A549 (cell line): ENCODE results near the gene PARP12.

Source experiments
- CEBPB ChIP-seq, 2 experiments: fragments of >200 bp in 1 of 2; sonication (Bioruptor Twin) in 1 of 2; formaldehyde crosslinking in 1 of 2; IDR thresholded peaks; 2 replicates each; pipeline ENCODE4 v1.6.1; 2012 to 2016
- CTCF ChIP-seq: fragments of >200 bp; sonication (Bioruptor Twin); formaldehyde crosslinking; IDR thresholded peaks from 3 replicates; pipeline ENCODE4 v1.5.1; 2016
- EP300 ChIP-seq, 2 experiments: fragments of >200 bp; sonication (Bioruptor Twin); formaldehyde crosslinking; IDR thresholded peaks; 2 replicates in 1 of 2; 3 replicates in 1 of 2; pipeline ENCODE4 v1.6.1; 2016 to 2017
- JUN ChIP-seq, 2 experiments: fragments of >200 bp; sonication (Bioruptor Twin); formaldehyde crosslinking; IDR thresholded peaks; 2 replicates in 1 of 2; 3 replicates in 1 of 2; pipeline ENCODE4 v1.6.1; 2016 to 2017
- JUNB ChIP-seq: fragments of >200 bp; sonication (Bioruptor Twin); formaldehyde crosslinking; IDR thresholded peaks from 2 replicates; pipeline ENCODE4 v1.6.1; 2016
- MAFK ChIP-seq: fragments of 450-650 bp; IDR thresholded peaks from 2 replicates; pipeline ENCODE4 v1.6.1; 2014; ENCODE audit not compliant: partially characterized antibody
- NPAS2 ChIP-seq: fragments of 250-450 bp; sonication (Bioruptor Pico); IDR thresholded peaks from 2 replicates; pipeline ENCODE4 v1.8.0; 2022; ENCODE audit warnings: mild to moderate bottlenecking, moderate library complexity, borderline replicate concordance
- POLR2AphosphoS2 ChIP-seq: conservative IDR thresholded peaks from 2 replicates; pipeline ENCODE4 v1.6.1; 2012; ENCODE audit warnings: low read length, improper control_type of control experiment, inconsistent platforms
- RCOR1 ChIP-seq: fragments of 150-350 bp; IDR thresholded peaks from 2 replicates; pipeline ENCODE4 v1.6.1; 2014; ENCODE audit warnings: antibody characterized with exemption, low read length, low read depth
- RFX5 ChIP-seq: fragments of 450-650 bp; IDR thresholded peaks from 2 replicates; pipeline ENCODE4 v1.7.1; 2014; ENCODE audit warnings: antibody characterized with exemption, mild to moderate bottlenecking, moderate library complexity
- USF2 ChIP-seq: fragments of 450-650 bp; IDR thresholded peaks from 2 replicates; pipeline ENCODE4 v1.6.1; 2014; ENCODE audit warnings: antibody characterized with exemption
- TF ChIP-seq, protein P1 (sequence below): fragments of 250-450 bp; sonication (Bioruptor Pico); IDR thresholded peaks from 2 replicates; pipeline ENCODE4 v1.5.0; 2020; ENCODE audit warnings: low read depth, mild to moderate bottlenecking, moderate library complexity
- TF ChIP-seq, protein P2 (sequence below): fragments of 250-450 bp; sonication (Bioruptor Pico); IDR thresholded peaks from 2 replicates; pipeline ENCODE4 v1.5.0; 2021; ENCODE audit warnings: mild to moderate bottlenecking, moderate library complexity, borderline replicate concordance
- TF ChIP-seq, protein P3 (sequence below): fragments of 200-600 bp; sonication (generic); IDR thresholded peaks from 2 replicates; pipeline ENCODE4 v1.6.1; 2016; ENCODE audit warnings: antibody characterized with exemption, mild to moderate bottlenecking, moderate library complexity

DNA sequence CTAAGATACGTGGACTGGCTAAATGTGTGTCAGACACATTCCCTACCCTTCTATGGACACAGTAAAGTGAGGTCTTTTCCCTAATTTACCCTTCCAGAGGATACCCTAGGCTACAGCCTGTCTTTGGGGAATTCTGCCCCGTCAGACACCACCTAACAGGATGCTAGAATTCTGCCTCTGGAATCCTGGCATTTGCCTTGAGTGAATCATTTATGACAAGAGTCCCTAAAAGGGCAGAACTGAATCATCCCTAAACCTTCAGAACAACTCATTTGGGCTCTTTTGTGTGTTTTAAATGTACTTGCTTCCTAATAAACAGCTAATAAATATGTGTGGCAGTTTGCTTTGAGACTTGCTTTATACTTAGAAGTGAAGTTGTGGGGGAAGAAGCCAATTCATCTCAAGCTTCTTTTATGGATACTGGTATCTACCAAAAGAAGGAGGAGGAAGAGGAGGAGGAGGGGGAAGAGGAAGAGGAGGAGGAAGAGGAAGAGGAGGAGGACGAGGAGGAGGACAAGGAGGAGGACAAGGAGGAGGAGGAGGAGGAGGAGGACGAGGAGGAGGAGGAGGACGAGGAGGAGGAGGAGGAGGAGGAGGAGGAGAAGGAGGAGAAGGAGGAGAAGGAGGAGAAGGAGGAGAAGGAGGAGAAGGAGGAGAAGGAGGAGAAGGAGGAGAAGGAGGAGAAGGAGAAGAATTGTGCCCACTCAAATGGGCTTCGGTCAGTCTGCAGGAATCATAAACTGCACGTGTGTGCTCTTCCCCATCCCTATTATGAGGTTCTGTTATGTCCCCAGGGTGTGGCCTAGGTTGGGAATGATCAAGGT lies 27.1 kb downstream of the PARP12 start:
- TF ChIP-seq CTCF (no peak), CEBPB (IDR thresholded peaks at IDR 0.05) (no peak), POLR2AphosphoS2 (no peak), JUN (IDR thresholded peaks at IDR 0.05) (no peak), USF2 (no peak), RCOR1 (no peak), NPAS2 (CRISPR knock-in tag) (no peak), JUNB (no peak), EP300 (IDR thresholded peaks at IDR 0.05) (no peak), RFX5 (no peak), MAFK (no peak)
- TF ChIP-seq, protein P1, sequence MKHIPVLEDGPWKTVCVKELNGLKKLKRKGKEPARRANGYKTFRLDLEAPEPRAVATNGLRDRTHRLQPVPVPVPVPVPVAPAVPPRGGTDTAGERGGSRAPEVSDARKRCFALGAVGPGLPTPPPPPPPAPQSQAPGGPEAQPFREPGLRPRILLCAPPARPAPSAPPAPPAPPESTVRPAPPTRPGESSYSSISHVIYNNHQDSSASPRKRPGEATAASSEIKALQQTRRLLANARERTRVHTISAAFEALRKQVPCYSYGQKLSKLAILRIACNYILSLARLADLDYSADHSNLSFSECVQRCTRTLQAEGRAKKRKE (CRISPR knock-in tag), result no peak
- TF ChIP-seq, protein P2, sequence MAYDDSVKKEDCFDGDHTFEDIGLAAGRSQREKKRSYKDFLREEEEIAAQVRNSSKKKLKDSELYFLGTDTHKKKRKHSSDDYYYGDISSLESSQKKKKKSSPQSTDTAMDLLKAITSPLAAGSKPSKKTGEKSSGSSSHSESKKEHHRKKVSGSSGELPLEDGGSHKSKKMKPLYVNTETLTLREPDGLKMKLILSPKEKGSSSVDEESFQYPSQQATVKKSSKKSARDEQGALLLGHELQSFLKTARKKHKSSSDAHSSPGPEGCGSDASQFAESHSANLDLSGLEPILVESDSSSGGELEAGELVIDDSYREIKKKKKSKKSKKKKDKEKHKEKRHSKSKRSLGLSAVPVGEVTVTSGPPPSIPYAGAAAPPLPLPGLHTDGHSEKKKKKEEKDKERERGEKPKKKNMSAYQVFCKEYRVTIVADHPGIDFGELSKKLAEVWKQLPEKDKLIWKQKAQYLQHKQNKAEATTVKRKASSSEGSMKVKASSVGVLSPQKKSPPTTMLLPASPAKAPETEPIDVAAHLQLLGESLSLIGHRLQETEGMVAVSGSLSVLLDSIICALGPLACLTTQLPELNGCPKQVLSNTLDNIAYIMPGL (CRISPR knock-in tag), result no peak
- TF ChIP-seq, protein P3, sequence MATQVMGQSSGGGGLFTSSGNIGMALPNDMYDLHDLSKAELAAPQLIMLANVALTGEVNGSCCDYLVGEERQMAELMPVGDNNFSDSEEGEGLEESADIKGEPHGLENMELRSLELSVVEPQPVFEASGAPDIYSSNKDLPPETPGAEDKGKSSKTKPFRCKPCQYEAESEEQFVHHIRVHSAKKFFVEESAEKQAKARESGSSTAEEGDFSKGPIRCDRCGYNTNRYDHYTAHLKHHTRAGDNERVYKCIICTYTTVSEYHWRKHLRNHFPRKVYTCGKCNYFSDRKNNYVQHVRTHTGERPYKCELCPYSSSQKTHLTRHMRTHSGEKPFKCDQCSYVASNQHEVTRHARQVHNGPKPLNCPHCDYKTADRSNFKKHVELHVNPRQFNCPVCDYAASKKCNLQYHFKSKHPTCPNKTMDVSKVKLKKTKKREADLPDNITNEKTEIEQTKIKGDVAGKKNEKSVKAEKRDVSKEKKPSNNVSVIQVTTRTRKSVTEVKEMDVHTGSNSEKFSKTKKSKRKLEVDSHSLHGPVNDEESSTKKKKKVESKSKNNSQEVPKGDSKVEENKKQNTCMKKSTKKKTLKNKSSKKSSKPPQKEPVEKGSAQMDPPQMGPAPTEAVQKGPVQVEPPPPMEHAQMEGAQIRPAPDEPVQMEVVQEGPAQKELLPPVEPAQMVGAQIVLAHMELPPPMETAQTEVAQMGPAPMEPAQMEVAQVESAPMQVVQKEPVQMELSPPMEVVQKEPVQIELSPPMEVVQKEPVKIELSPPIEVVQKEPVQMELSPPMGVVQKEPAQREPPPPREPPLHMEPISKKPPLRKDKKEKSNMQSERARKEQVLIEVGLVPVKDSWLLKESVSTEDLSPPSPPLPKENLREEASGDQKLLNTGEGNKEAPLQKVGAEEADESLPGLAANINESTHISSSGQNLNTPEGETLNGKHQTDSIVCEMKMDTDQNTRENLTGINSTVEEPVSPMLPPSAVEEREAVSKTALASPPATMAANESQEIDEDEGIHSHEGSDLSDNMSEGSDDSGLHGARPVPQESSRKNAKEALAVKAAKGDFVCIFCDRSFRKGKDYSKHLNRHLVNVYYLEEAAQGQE, result no peak
